ENCODE measurements around the gene STPG1.
"Not testable (repeated sequence)": the region's sequence is repeated elsewhere in the genome, so short reads cannot be mapped to it uniquely, and the experiment has no call there.

Gene STPG1

GRCh38 chr1:24413350-24414163 lies at the start of gene STPG1:
Gene STPG1 (minus strand): TSS chr1:24413782. CDS start chr1:24401388, 12,394 bp downstream.
- peak; percentile 71 for DNase-seq

- DNase-seq, result not testable (repeated sequence)
These were observed 48.5 kb upstream of the STPG1 start for GRCh38 chr1:24462128-24462527.

GRCh38 chr1:24459551-24460266 lies 46.1 kb upstream of the STPG1 start:
- no peak for DNase-seq

GRCh38 chr1:24457866-24458265 lies 44.3 kb upstream of the STPG1 start:
- no peak for DNase-seq

GRCh38 chr1:24455272-24455671 lies 41.7 kb upstream of the STPG1 start:
- DNase-seq, result no peak

GRCh38 chr1:24454673-24455072 lies 41.1 kb upstream of the STPG1 start:
- DNase-seq, result no peak

- DNase-seq, result no peak
These were observed 39.4 kb upstream of the STPG1 start for GRCh38 chr1:24452922-24453485.

GRCh38 chr1:24451746-24452145 lies 38.2 kb upstream of the STPG1 start:
- no peak for DNase-seq

GRCh38 chr1:24450857-24451397 lies 37.3 kb upstream of the STPG1 start:
- DNase-seq, result no peak

- DNase-seq, result no peak
These were observed 36.7 kb upstream of the STPG1 start for GRCh38 chr1:24450316-24450715.

- not testable (repeated sequence) for DNase-seq
These were observed 32.9 kb upstream of the STPG1 start for GRCh38 chr1:24446446-24446845.

- DNase-seq, result no peak
These were observed 29.7 kb upstream of the STPG1 start for GRCh38 chr1:24443241-24443656.

GRCh38 chr1:24442764-24443163 lies 29.2 kb upstream of the STPG1 start:
- DNase-seq, result no peak

GRCh38 chr1:24441996-24442668 lies 28.6 kb upstream of the STPG1 start:
- DNase-seq, result no peak

- DNase-seq, result no peak
These were observed 27.9 kb upstream of the STPG1 start for GRCh38 chr1:24441480-24441879.

GRCh38 chr1:24440436-24440835 lies 26.9 kb upstream of the STPG1 start:
- DNase-seq, result no peak

GRCh38 chr1:24438423-24438901 lies 24.9 kb upstream of the STPG1 start:
- no peak for DNase-seq

- DNase-seq, result no peak
These were observed 24.2 kb upstream of the STPG1 start for GRCh38 chr1:24437631-24438396.

GRCh38 chr1:24435782-24436365 lies 22.3 kb upstream of the STPG1 start:
- DNase-seq, result peak; percentile 25

GRCh38 chr1:24427545-24427862 lies 13.9 kb upstream of the STPG1 start:
- no peak for DNase-seq

GRCh38 chr1:24426744-24427544 lies 13.4 kb upstream of the STPG1 start:
- no peak for DNase-seq

All from CD4-positive, alpha-beta T cell treated with Interleukin-6 for 4 hours (primary cell).